ENCODE results near the gene RAB6D. TPM values are rescaled to one million over a fixed set of nuclear protein-coding genes. Genes with fewer than 3 reads are reported as not detected.
A peak's percentile ranks its signal among the peaks of the same experiment; 100 is the strongest.
"Not testable (repeated sequence)": the region's sequence is repeated elsewhere in the genome, so short reads cannot be mapped to it uniquely, and the experiment has no call there.

RAB6D gene
- total and polyA plus RNA-seq, 4 donors: not detected

GRCh38 chr2:131349021-131349420 is 14.9 kb downstream of the RAB6D start:
- no peak overlapping the region for H3K27ac ChIP-seq (ENCODE audit: low read depth in 1 of 2, low read length in 2 of 2)
- 87 to 92% methylated on average over 4 of the region's 4 CpGs for WGBS, 2 donors
- H3K9me3 ChIP-seq (ENCODE audit: control insufficient read depth, low read length): no peaks in the 10 kb centered on the region
- no peak for ATAC-seq (ENCODE audit: low FRiP score)
- no peaks in the 10 kb centered on the region for H3K27me3 ChIP-seq (ENCODE audit: control insufficient read depth in 1 of 2, insufficient read depth in 2 of 2, low read length in 1 of 2)
- H3K36me3 ChIP-seq (ENCODE audit: control insufficient read depth in 1 of 2, insufficient read depth in 2 of 2, low read length in 1 of 2): no peaks in the 10 kb centered on the region
- intact Hi-C loops (cut with DNase I): no loop called here
- DNase-seq: no peak
- no peak overlapping the region for H3K4me3 ChIP-seq (ENCODE audit: low read length in 2 of 2)
- H3K4me1 ChIP-seq (ENCODE audit: control insufficient read depth in 1 of 2, insufficient read depth in 2 of 2, low read length in 2 of 2): no peaks in the 10 kb centered on the region

DNA sequence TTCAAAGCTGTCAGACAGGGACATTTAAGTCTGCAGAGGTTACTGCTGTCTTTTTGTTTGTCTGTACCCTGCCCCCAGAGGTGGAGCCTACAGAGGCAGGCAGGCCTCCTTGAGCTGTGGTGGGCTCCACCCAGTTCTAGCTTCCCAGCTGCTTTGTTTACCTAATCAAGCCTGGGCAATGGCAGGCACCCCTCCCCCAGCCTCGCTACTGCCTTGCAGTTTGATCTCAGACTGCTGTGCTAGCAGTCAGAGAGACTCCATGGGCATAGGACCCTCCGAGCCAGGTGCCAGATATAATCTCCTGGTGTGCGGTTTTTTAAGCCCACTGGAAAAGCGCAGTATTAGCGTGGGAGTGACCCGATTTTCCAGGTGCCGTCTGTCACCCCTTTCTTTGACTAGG is 16.9 kb downstream of the RAB6D start:
- H3K27me3 ChIP-seq (ENCODE audit: control insufficient read depth in 1 of 2, insufficient read depth in 2 of 2, low read length in 1 of 2); ATAC-seq (ENCODE audit: low FRiP score); H3K36me3 ChIP-seq (ENCODE audit: control insufficient read depth in 1 of 2, insufficient read depth in 2 of 2, low read length in 1 of 2); H3K4me3 ChIP-seq (ENCODE audit: low read length in 2 of 2); H3K4me1 ChIP-seq (ENCODE audit: control insufficient read depth in 1 of 2, insufficient read depth in 2 of 2, low read length in 2 of 2); H3K9me3 ChIP-seq (ENCODE audit: control insufficient read depth, low read length); intact Hi-C loops (cut with DNase I); H3K27ac ChIP-seq (ENCODE audit: low read depth in 1 of 2, low read length in 2 of 2): not testable (repeated sequence)
- WGBS, 2 donors: 86 to 87% methylated on average over 7 of the region's 7 CpGs
- DNase-seq: peak in 1 of 2 donors; percentile 34

DNA sequence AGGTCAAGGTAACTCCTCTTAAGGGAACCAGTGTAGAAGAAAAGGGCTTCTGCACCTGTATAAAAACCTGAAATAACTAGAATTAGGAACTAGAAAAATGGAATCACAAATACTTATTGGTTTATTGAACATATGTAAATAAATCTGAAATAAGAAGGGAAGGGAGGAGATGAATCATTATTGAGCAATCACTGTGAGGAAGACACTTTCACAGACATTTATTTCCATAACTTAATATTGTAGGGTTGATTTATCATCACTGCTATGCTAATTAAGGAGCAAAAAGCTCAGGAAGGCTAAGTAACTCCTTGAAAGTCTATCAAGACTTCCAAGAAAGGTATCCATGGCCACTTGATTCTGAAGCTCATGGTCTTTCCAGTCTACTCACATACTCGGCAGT is 24.7 kb downstream of the RAB6D start:
- H3K4me1 ChIP-seq (ENCODE audit: control insufficient read depth in 1 of 2, insufficient read depth in 2 of 2, low read length in 2 of 2); H3K27me3 ChIP-seq (ENCODE audit: control insufficient read depth in 1 of 2, insufficient read depth in 2 of 2, low read length in 1 of 2); H3K9me3 ChIP-seq (ENCODE audit: control insufficient read depth, low read length); ATAC-seq (ENCODE audit: low FRiP score); H3K4me3 ChIP-seq (ENCODE audit: low read length in 2 of 2); H3K36me3 ChIP-seq (ENCODE audit: control insufficient read depth in 1 of 2, insufficient read depth in 2 of 2, low read length in 1 of 2); intact Hi-C loops (cut with DNase I); DNase-seq; H3K27ac ChIP-seq (ENCODE audit: low read depth in 1 of 2, low read length in 2 of 2): not testable (repeated sequence)
- 50 to 51% methylated on average over 1 of the region's 1 CpG for WGBS, 2 donors

- ATAC-seq (ENCODE audit: low FRiP score); H3K36me3 ChIP-seq (ENCODE audit: control insufficient read depth in 1 of 2, insufficient read depth in 2 of 2, low read length in 1 of 2); H3K27me3 ChIP-seq (ENCODE audit: control insufficient read depth in 1 of 2, insufficient read depth in 2 of 2, low read length in 1 of 2); H3K4me1 ChIP-seq (ENCODE audit: control insufficient read depth in 1 of 2, insufficient read depth in 2 of 2, low read length in 2 of 2); intact Hi-C loops (cut with DNase I); H3K4me3 ChIP-seq (ENCODE audit: low read length in 2 of 2); DNase-seq; H3K9me3 ChIP-seq (ENCODE audit: control insufficient read depth, low read length); H3K27ac ChIP-seq (ENCODE audit: low read depth in 1 of 2, low read length in 2 of 2): not testable (repeated sequence)
- WGBS, 2 donors: 18 to 24% methylated on average over 6 of the region's 6 CpGs
Measured at GRCh38 chr2:131335319-131335718, 28.6 kb downstream of the RAB6D start.

DNA sequence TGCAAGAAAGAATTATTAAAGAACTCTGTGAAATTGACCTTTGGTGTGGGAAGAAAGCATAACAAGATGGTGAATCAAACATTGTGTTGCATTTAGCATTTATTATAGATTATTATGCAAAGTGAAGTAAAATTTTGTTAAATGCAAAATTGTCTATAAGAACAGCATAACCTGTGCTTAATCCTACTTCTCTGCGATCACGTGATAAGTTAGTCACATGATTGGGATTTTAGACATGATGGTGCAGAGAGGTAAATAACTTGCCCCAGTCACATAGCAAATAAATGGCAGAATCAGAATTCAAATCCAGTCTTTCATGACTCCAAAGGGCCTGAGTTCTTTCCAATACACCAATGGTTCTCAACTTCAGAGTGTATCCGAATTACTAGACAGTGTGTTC is 31.3 kb downstream of the RAB6D start:
- H3K4me1 ChIP-seq (ENCODE audit: control insufficient read depth in 1 of 2, insufficient read depth in 2 of 2, low read length in 2 of 2); H3K36me3 ChIP-seq (ENCODE audit: control insufficient read depth in 1 of 2, insufficient read depth in 2 of 2, low read length in 1 of 2); intact Hi-C loops (cut with DNase I); H3K4me3 ChIP-seq (ENCODE audit: low read length in 2 of 2); DNase-seq; ATAC-seq (ENCODE audit: low FRiP score); H3K9me3 ChIP-seq (ENCODE audit: control insufficient read depth, low read length); H3K27ac ChIP-seq (ENCODE audit: low read depth in 1 of 2, low read length in 2 of 2); H3K27me3 ChIP-seq (ENCODE audit: control insufficient read depth in 1 of 2, insufficient read depth in 2 of 2, low read length in 1 of 2): not testable (repeated sequence)
- 95% methylated on average over 3 of the region's 3 CpGs for WGBS, 2 donors

DNA sequence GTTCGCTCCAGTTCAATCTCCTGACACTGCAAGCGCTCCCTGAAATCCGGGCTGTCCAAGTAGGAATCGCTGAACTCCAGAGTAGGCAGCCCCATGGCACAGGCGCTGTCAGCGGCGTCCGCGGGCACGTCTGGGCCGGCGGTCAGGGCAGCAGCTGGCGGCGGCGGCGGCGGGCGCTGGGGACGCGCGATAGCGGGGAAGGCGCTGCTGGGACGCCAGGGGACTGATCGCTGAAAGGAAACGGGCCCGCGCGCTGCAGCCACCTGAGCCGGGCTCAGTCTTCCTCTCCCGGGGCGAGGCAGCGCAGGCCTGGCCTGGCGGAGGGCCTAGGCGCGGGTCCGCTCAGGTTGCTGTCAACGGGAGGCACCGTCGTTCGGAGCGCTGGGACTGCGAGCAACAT is 33.0 kb downstream of the RAB6D start:
- H3K36me3 ChIP-seq (ENCODE audit: control insufficient read depth in 1 of 2, insufficient read depth in 2 of 2, low read length in 1 of 2); intact Hi-C loops (cut with DNase I); H3K27ac ChIP-seq (ENCODE audit: low read depth in 1 of 2, low read length in 2 of 2); H3K4me1 ChIP-seq (ENCODE audit: control insufficient read depth in 1 of 2, insufficient read depth in 2 of 2, low read length in 2 of 2); ATAC-seq (ENCODE audit: low FRiP score); H3K27me3 ChIP-seq (ENCODE audit: control insufficient read depth in 1 of 2, insufficient read depth in 2 of 2, low read length in 1 of 2); H3K4me3 ChIP-seq (ENCODE audit: low read length in 2 of 2); H3K9me3 ChIP-seq (ENCODE audit: control insufficient read depth, low read length): not testable (repeated sequence)
- 4 to 5% methylated on average over 34 to 38 of the region's 43 CpGs for WGBS, 2 donors
- DNase-seq: peak in 1 of 2 donors; percentile 72

- no peaks in the 10 kb centered on the region for H3K27me3 ChIP-seq (ENCODE audit: control insufficient read depth in 1 of 2, insufficient read depth in 2 of 2, low read length in 1 of 2)
- no peaks in the 10 kb centered on the region for H3K9me3 ChIP-seq (ENCODE audit: control insufficient read depth, low read length)
- H3K4me3 ChIP-seq (ENCODE audit: low read length in 2 of 2): no peak overlapping the region
- no peak overlapping the region for H3K27ac ChIP-seq (ENCODE audit: low read depth in 1 of 2, low read length in 2 of 2)
- intact Hi-C loops (cut with DNase I): no loop called here
- no peaks in the 10 kb centered on the region for H3K36me3 ChIP-seq (ENCODE audit: control insufficient read depth in 1 of 2, insufficient read depth in 2 of 2, low read length in 1 of 2)
- ATAC-seq (ENCODE audit: low FRiP score) (no peak), DNase-seq (no peak)
- 74 to 78% methylated on average over 6 of the region's 6 CpGs for WGBS, 2 donors
- no peaks in the 10 kb centered on the region for H3K4me1 ChIP-seq (ENCODE audit: control insufficient read depth in 1 of 2, insufficient read depth in 2 of 2, low read length in 2 of 2)
Measured at GRCh38 chr2:131322209-131322608, 41.8 kb downstream of the RAB6D start.

DNA sequence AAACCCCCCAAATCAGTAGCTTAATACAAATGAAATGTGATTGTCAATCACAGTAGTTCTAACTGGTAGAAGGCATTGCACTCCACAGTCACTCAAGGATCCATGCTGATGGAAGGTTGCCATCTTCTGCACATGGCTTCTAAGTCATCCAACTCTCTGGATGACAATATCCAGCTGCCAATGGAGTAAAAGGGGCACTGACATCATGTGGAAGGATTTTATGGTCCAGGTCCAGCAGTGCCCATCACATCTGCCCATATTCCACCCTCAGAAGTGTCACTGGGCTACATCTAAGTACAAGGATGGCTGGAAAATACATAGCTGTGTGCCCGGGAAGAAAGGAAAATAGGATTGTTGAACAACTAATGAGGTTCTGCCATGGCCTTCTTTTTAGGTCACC is 42.6 kb downstream of the RAB6D start:
- H3K27me3 ChIP-seq (ENCODE audit: control insufficient read depth in 1 of 2, insufficient read depth in 2 of 2, low read length in 1 of 2); H3K4me1 ChIP-seq (ENCODE audit: control insufficient read depth in 1 of 2, insufficient read depth in 2 of 2, low read length in 2 of 2); ATAC-seq (ENCODE audit: low FRiP score); H3K4me3 ChIP-seq (ENCODE audit: low read length in 2 of 2); H3K36me3 ChIP-seq (ENCODE audit: control insufficient read depth in 1 of 2, insufficient read depth in 2 of 2, low read length in 1 of 2); H3K27ac ChIP-seq (ENCODE audit: low read depth in 1 of 2, low read length in 2 of 2); DNase-seq; H3K9me3 ChIP-seq (ENCODE audit: control insufficient read depth, low read length); intact Hi-C loops (cut with DNase I): not testable (repeated sequence)
- 76 to 94% methylated on average over 1 of the region's 1 CpG for WGBS, 2 donors

- H3K27ac ChIP-seq (ENCODE audit: low read depth in 1 of 2, low read length in 2 of 2); H3K4me1 ChIP-seq (ENCODE audit: control insufficient read depth in 1 of 2, insufficient read depth in 2 of 2, low read length in 2 of 2); intact Hi-C loops (cut with DNase I); H3K4me3 ChIP-seq (ENCODE audit: low read length in 2 of 2); H3K9me3 ChIP-seq (ENCODE audit: control insufficient read depth, low read length); DNase-seq; H3K27me3 ChIP-seq (ENCODE audit: control insufficient read depth in 1 of 2, insufficient read depth in 2 of 2, low read length in 1 of 2); ATAC-seq (ENCODE audit: low FRiP score); H3K36me3 ChIP-seq (ENCODE audit: control insufficient read depth in 1 of 2, insufficient read depth in 2 of 2, low read length in 1 of 2): not testable (repeated sequence)
- 66 to 71% methylated on average over 2 of the region's 2 CpGs for WGBS, 2 donors
Measured at GRCh38 chr2:131311001-131311400, 53.0 kb downstream of the RAB6D start.

All from aorta (tissue), 5 donors.